HCT116 (cell line): ENCODE measurements around the gene TTC21B. TPM values are rescaled to one million over a fixed set of nuclear protein-coding genes. Genes with fewer than 3 reads are reported as not detected.

Source experiments
- ATAC-seq: fragments of 200-7000 bp; cut with Tn5 transposase; 2 replicates; pipeline ENCODE4 v1.9.1; 2020; ENCODE audit warnings: mild to moderate bottlenecking, moderate library complexity
- BruUV-seq: library from RNA; stranded (reverse); fragments of 400-500 nt; replicated peaks from 2 replicates; lab custom pipeline; 2021; lab: Mats Ljungman, UMichigan
- CTCF ChIA-PET: fragments of 300-600 bp; sonication (Branson Sonifier 250); formaldehyde crosslinking; loops from one replicate; lab custom pipeline; 2021; ENCODE audit warnings: antibody characterized with exemption; lab: Charles Lee
- POLR2A ChIA-PET: fragments of 300-600, 350-600 bp; sonication (Branson Sonifier 250); formaldehyde crosslinking; loops from one replicate; lab custom pipeline; 2021; ENCODE audit warnings: antibody characterized with exemption; lab: Charles Lee
- RAD21 ChIA-PET, 2 experiments: fragments of 300-600 bp; sonication (Branson Sonifier 250); formaldehyde crosslinking; loops; one replicate each; lab custom pipeline; 2023; ENCODE audit warnings: low total read pairs in 2 of 2; ENCODE audit not compliant: uncharacterized antibody in 2 of 2, unreplicated experiment in 2 of 2, low non-redundant PET in 1 of 2; lab: Charles Lee
- DNase-seq: peaks from one replicate; pipeline ENCODE4 v3.0.0-alpha.2; 2010; ENCODE audit warnings: low read depth, low spot score
- H2AFZ ChIP-seq: fragments of 200-600 bp; shearing (Covaris generic), sonication (generic); 2 replicates; pipeline ENCODE4 v1.6.1; 2017; ENCODE audit warnings: low read depth, mixed run types, mixed read lengths, antibody characterized with exemption, low read length; ENCODE audit not compliant: poor library complexity, severe bottlenecking
- H3K27ac ChIP-seq: 2 replicates; pipeline ENCODE4 v1.5.1; 2012; ENCODE audit warnings: low read depth, low read length
- H3K27me3 ChIP-seq: fragments of 200-600 bp; sonication (generic); 2 replicates; pipeline ENCODE4 v1.6.1; 2016; ENCODE audit warnings: mixed run types, low read length, mixed read lengths; ENCODE audit not compliant: insufficient read depth
- H3K36me3 ChIP-seq, 2 experiments: fragments of 200-500 bp in 1 of 2; fragments of 200-600 bp in 1 of 2; sonication (Bioruptor generic) in 1 of 2; sonication (generic) in 1 of 2; 2 replicates each; pipeline versions ENCODE4 v1.5.1 to v1.6.1; 2014 to 2016; ENCODE audit warnings: low read length in 2 of 2, inconsistent platforms in 1 of 2, mixed read lengths in 1 of 2, mixed run types in 1 of 2; ENCODE audit not compliant: insufficient read depth in 2 of 2, control insufficient read depth in 1 of 2
- H3K4me1 ChIP-seq, 2 experiments: fragments of 200-600 bp in 1 of 2; sonication (generic) in 1 of 2; 2 replicates each; pipeline versions ENCODE4 v1.5.1 to v1.6.1; 2012 to 2017; ENCODE audit warnings: low read length in 2 of 2, inconsistent platforms in 1 of 2, mild to moderate bottlenecking in 1 of 2, mixed read lengths in 1 of 2, mixed run types in 1 of 2, moderate library complexity in 1 of 2; ENCODE audit not compliant: insufficient read depth in 2 of 2, control insufficient read depth in 1 of 2
- H3K4me2 ChIP-seq: fragments of 200-600 bp; sonication (generic); 2 replicates; pipeline ENCODE4 v1.6.1; 2017; ENCODE audit warnings: mixed run types, low read length, mixed read lengths
- H3K4me3 ChIP-seq, 2 experiments: fragments of 200-600 bp in 1 of 2; sonication (generic) in 1 of 2; replicated peaks in 1 of 2; 2 replicates each; pipeline ENCODE4 v1.5.1; 2011 to 2016; ENCODE audit warnings: low read length in 2 of 2, control low read depth in 1 of 2, low read depth in 1 of 2, mild to moderate bottlenecking in 1 of 2, mixed read lengths in 1 of 2, mixed run types in 1 of 2
- H3K79me2 ChIP-seq: fragments of 200-600 bp; sonication (generic); 2 replicates; pipeline ENCODE4 v1.6.1; 2017; ENCODE audit warnings: mild to moderate bottlenecking, mixed run types, low read length, moderate library complexity, mixed read lengths; ENCODE audit not compliant: insufficient read depth
- H3K9ac ChIP-seq: fragments of 200-600 bp; sonication (generic); 2 replicates; pipeline ENCODE4 v1.6.1; 2016; ENCODE audit warnings: low read length, mixed read lengths
- H3K9me2 ChIP-seq: fragments of 200-600 bp; sonication (generic), shearing (Covaris generic); 2 replicates; pipeline ENCODE4 v1.6.1; 2017; ENCODE audit warnings: mixed run types, mild to moderate bottlenecking, moderate library complexity; ENCODE audit not compliant: insufficient read depth
- H3K9me3 ChIP-seq, 2 experiments: fragments of 200-500 bp in 1 of 2; fragments of 200-600 bp in 1 of 2; sonication (Bioruptor generic) in 1 of 2; sonication (generic) in 1 of 2; 2 replicates each; pipeline ENCODE4 v1.6.1; 2014 to 2017; ENCODE audit warnings: low read length in 2 of 2, mixed read lengths in 2 of 2, inconsistent platforms in 1 of 2, low read depth in 1 of 2, mild to moderate bottlenecking in 1 of 2, mixed run types in 1 of 2, moderate library complexity in 1 of 2; ENCODE audit not compliant: control insufficient read depth in 1 of 2, insufficient read depth in 1 of 2
- H4K20me1 ChIP-seq: fragments of 200-600 bp; sonication (generic), shearing (Covaris generic); 2 replicates; pipeline ENCODE4 v1.6.1; 2017; ENCODE audit warnings: mixed run types, mild to moderate bottlenecking, moderate library complexity; ENCODE audit not compliant: insufficient read depth
- CEBPB ChIP-seq: IDR thresholded peaks from 2 replicates; pipeline ENCODE4 v1.6.1; 2012; ENCODE audit warnings: low read depth
- EGR1 ChIP-seq: IDR thresholded peaks from 2 replicates; pipeline ENCODE4 v1.6.1; 2012; ENCODE audit warnings: low read depth
- ELF1 ChIP-seq: IDR thresholded peaks from 2 replicates; pipeline ENCODE4 v1.6.1; 2012; ENCODE audit warnings: low read depth, borderline replicate concordance
- EZH2phosphoT487 ChIP-seq: fragments of 200-600 bp; IDR thresholded peaks from 2 replicates; pipeline ENCODE4 v1.6.1; 2018; ENCODE audit warnings: antibody characterized with exemption, borderline replicate concordance
- JUND ChIP-seq: IDR thresholded peaks from 2 replicates; pipeline ENCODE4 v1.6.1; 2012
- POLR2A ChIP-seq: IDR thresholded peaks from 2 replicates; pipeline ENCODE4 v1.7.0; 2011; ENCODE audit warnings: borderline replicate concordance; ENCODE audit not compliant: insufficient read depth, insufficient read length; ENCODE audit errors: extremely low read depth
- RAD21 ChIP-seq: IDR thresholded peaks from 2 replicates; pipeline ENCODE4 v1.6.1; 2012; ENCODE audit warnings: low read depth, mild to moderate bottlenecking
- SIN3A ChIP-seq: IDR thresholded peaks from 2 replicates; pipeline ENCODE4 v1.6.1; 2012; ENCODE audit warnings: low read depth
- SP1 ChIP-seq: IDR thresholded peaks from 2 replicates; pipeline ENCODE4 v1.6.1; 2012; ENCODE audit warnings: low read depth
- TCF7L2 ChIP-seq: IDR thresholded peaks from 2 replicates; pipeline ENCODE4 v1.7.0; 2011; ENCODE audit warnings: borderline replicate concordance, inconsistent platforms; ENCODE audit not compliant: insufficient read depth, insufficient read length; ENCODE audit errors: extremely low read depth
- ZFX ChIP-seq: fragments of 450-650 bp; IDR thresholded peaks from 2 replicates; pipeline ENCODE4 v1.6.1; 2017
- ZNF274 ChIP-seq: fragments of 200-500 bp; sonication (Bioruptor generic); IDR thresholded peaks from 2 replicates; pipeline ENCODE4 v1.6.1; 2014; ENCODE audit warnings: mild to moderate bottlenecking, low read depth, low read length, inconsistent platforms
- intact Hi-C: fragments of 100-400 bp; cut with micrococcal nuclease; formaldehyde crosslinking; loops from 2 replicates; pipeline ENCODE4 v1.10.0; 2022
- total RNA-seq: library from RNA; stranded (reverse); gene quantifications from one replicate; pipeline ENCODE4 v1.2.1, GENCODE V29; 2021; ENCODE audit not compliant: unreplicated experiment
- TF ChIP-seq, protein P1 (sequence below): IDR thresholded peaks from 2 replicates; pipeline ENCODE4 v1.6.1; 2011; ENCODE audit warnings: mild to moderate bottlenecking, low read length, moderate library complexity; ENCODE audit not compliant: insufficient replicate concordance; ENCODE audit errors: extremely low read depth
- TF ChIP-seq, protein P2 (sequence below): IDR thresholded peaks from 2 replicates; pipeline ENCODE4 v1.6.1; 2012
- TF ChIP-seq, protein P3 (sequence below): IDR thresholded peaks from 2 replicates; pipeline ENCODE4 v1.6.1; 2012

TTC21B gene
- total RNA-seq, 1 experiment from 2014 or later = 12.2 TPM

DNA sequence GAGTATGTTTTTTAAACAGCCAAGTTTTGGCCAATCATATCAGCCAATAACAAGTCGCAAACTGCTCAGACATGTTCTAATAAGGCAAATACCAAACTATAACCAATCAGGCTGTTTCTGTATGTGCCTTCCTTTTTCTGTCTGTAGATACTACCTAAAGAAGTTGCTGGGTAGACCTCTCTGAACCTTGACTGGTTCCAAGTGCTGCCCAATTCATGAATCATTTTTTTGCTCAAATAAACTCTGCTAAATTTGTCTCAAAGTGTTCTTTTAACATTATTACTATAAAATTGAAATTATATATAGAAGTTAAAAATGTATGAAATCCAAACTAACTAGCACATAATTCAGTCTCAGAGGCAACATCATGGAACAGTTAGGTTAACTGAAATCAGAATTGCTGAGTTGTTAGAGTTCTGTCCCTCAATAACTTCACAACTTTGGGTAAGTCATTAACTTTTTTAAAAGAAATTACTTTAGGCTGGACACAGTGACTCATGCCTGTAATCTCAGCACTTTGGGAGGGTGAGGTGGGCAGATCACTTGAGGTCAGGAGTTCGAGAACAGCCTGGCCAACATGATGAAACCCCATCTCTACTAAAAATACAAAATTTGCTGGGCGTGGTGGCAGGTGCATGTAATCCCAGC is 4.9 kb upstream of the TTC21B start:
- Histone ChIP-seq H3K9ac (no peak overlapping the region), H3K27me3 (no peaks in the 10 kb centered on the region), H3K4me3 (no peak overlapping the region), H3K79me2 (no peaks in the 10 kb centered on the region)
- ATAC-seq = no peak
- RAD21 ChIA-PET = no interaction called here
- intact Hi-C loops = no loop called here
- TF ChIP-seq EGR1 (no peak), SIN3A (no peak), ELF1 (no peak), SP1 (no peak), JUND (no peak), ZNF274 (no peak), RAD21 (no peak), EZH2phosphoT487 (no peak), CEBPB (no peak), ZFX (no peak), TCF7L2 (no peak), POLR2A (no peak)
- TF ChIP-seq, protein P1, sequence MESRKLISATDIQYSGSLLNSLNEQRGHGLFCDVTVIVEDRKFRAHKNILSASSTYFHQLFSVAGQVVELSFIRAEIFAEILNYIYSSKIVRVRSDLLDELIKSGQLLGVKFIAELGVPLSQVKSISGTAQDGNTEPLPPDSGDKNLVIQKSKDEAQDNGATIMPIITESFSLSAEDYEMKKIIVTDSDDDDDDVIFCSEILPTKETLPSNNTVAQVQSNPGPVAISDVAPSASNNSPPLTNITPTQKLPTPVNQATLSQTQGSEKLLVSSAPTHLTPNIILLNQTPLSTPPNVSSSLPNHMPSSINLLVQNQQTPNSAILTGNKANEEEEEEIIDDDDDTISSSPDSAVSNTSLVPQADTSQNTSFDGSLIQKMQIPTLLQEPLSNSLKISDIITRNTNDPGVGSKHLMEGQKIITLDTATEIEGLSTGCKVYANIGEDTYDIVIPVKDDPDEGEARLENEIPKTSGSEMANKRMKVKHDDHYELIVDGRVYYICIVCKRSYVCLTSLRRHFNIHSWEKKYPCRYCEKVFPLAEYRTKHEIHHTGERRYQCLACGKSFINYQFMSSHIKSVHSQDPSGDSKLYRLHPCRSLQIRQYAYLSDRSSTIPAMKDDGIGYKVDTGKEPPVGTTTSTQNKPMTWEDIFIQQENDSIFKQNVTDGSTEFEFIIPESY = no peak
- TF ChIP-seq, protein P2, sequence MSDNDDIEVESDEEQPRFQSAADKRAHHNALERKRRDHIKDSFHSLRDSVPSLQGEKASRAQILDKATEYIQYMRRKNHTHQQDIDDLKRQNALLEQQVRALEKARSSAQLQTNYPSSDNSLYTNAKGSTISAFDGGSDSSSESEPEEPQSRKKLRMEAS = no peak
- TF ChIP-seq, protein P3, sequence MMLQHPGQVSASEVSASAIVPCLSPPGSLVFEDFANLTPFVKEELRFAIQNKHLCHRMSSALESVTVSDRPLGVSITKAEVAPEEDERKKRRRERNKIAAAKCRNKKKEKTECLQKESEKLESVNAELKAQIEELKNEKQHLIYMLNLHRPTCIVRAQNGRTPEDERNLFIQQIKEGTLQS = no peak
- TF ChIP-seq, all 23 proteins: peak for 0
- Histone ChIP-seq H3K4me2 (no peak overlapping the region), H2AFZ (no peak overlapping the region), H4K20me1 (no peaks in the 10 kb centered on the region), H3K9me2 (no peaks in the 10 kb centered on the region; the same call in 1 of the 2 replicates), H3K4me1 (peaks cover 0 to 8% of the 10 kb centered on the region in 2 experiments; a peak in 2 of 4 replicates), H3K27ac (no peak overlapping the region), H3K9me3 (no peaks in the 10 kb centered on the region), H3K36me3 (no peaks in the 10 kb centered on the region)
- no TSS peak for BruUV-seq
- DNase-seq = no peak
- POLR2A ChIA-PET = no interaction called here
- CTCF ChIA-PET = no interaction called here
